Progenitor cell of endocrine pancreas (in vitro differentiated cells): ENCODE data around the gene DISP2. TPM values are rescaled to one million over a fixed set of nuclear protein-coding genes. Genes with fewer than 3 reads are reported as not detected.
A peak's percentile ranks its signal among the peaks of the same experiment; 100 is the strongest.

ENCODE experiments used
- DNase-seq: peaks from one replicate; pipeline ENCODE4 v3.0.0; 2021; ENCODE audit warnings: low spot score; ENCODE audit not compliant: unreplicated experiment
- H3K27ac Mint-ChIP-seq: 2 replicates; pipeline ENCODE4 v1.8.0; 2021; ENCODE audit warnings: mild to moderate bottlenecking, moderate library complexity, mixed read lengths
- H3K27me3 Mint-ChIP-seq: 2 replicates; pipeline ENCODE4 v1.8.0; 2021; ENCODE audit warnings: mixed read lengths
- H3K36me3 Mint-ChIP-seq: 2 replicates; pipeline ENCODE4 v1.8.0; 2022; ENCODE audit warnings: mixed read lengths; ENCODE audit not compliant: insufficient read depth
- H3K4me1 Mint-ChIP-seq: 2 replicates; pipeline ENCODE4 v1.8.0; 2021; ENCODE audit warnings: low read depth, mixed read lengths
- H3K4me3 Mint-ChIP-seq: 2 replicates; pipeline ENCODE4 v1.8.0; 2021; ENCODE audit warnings: low read depth, mild to moderate bottlenecking, moderate library complexity, mixed read lengths
- H3K9me3 Mint-ChIP-seq: 2 replicates; pipeline ENCODE4 v1.8.0; 2021; ENCODE audit warnings: low read depth, mixed read lengths
- total RNA-seq: library from RNA; stranded (reverse); gene quantifications from 2 replicates; pipeline ENCODE4 v1.2.1, GENCODE V29; 2021
- TF ChIP-seq, protein P1 (sequence below): fragments of 200-600 bp; sonication (generic); IDR thresholded peaks from one replicate; pipeline ENCODE4 v1.5.0; 2021; ENCODE audit warnings: antibody characterized with exemption, mild to moderate bottlenecking; ENCODE audit not compliant: unreplicated experiment

DISP2 gene
- total RNA-seq, 1 donor from 2014 or later = 3.2 TPM

DNA sequence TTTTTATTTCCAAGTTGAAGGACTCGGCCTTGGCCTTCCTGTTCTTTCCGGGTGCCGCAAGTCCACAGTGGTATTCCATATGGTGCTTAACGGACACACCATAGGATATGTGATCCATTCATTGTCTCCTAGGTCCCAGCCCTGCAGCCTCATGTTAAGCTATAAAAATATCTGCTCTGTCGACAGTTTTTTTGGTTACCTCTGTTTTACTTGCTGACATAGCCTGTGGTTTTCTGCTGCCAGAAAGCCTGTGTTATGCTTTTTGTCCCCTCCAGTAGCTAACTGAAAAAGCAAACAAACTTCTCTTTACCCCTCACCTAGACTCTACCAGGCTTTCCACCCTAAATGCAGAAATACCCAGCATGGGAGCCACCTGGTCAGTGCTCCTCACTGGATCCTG lies 29.3 kb upstream of the DISP2 start:
- H3K27me3 Mint-ChIP-seq = peaks cover 54% of the 10 kb centered on the region
- peaks cover 4% of the 10 kb centered on the region for H3K36me3 Mint-ChIP-seq
- no peaks in the 10 kb centered on the region for H3K9me3 Mint-ChIP-seq
- no peak overlapping the region for H3K27ac Mint-ChIP-seq
- TF ChIP-seq, protein P1, sequence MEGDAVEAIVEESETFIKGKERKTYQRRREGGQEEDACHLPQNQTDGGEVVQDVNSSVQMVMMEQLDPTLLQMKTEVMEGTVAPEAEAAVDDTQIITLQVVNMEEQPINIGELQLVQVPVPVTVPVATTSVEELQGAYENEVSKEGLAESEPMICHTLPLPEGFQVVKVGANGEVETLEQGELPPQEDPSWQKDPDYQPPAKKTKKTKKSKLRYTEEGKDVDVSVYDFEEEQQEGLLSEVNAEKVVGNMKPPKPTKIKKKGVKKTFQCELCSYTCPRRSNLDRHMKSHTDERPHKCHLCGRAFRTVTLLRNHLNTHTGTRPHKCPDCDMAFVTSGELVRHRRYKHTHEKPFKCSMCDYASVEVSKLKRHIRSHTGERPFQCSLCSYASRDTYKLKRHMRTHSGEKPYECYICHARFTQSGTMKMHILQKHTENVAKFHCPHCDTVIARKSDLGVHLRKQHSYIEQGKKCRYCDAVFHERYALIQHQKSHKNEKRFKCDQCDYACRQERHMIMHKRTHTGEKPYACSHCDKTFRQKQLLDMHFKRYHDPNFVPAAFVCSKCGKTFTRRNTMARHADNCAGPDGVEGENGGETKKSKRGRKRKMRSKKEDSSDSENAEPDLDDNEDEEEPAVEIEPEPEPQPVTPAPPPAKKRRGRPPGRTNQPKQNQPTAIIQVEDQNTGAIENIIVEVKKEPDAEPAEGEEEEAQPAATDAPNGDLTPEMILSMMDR = no peak
- no peak for DNase-seq
- H3K4me1 Mint-ChIP-seq = no peaks in the 10 kb centered on the region
- no peak overlapping the region for H3K4me3 Mint-ChIP-seq

DNA sequence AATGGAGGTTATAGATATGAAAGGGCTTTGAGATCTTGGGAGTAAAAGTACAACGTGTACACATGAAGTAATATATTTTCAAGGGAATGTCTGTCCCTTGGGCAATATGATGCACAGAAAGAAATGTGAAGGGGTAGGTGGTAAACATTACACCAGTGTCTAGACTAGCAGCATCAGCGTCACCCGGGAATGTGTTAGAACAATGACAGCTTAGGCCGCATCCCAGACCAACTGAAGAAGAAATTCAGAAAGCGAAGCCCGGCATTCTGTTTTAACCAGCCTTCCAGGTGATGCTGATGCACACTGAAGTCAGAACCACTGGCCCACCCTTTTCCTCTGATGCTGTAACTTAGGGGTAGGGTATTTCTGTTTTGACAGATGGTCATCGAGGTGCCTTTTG lies 28.2 kb upstream of the DISP2 start:
- Mint-ChIP-seq H3K27ac (peak overlapping the region; percentile 44), H3K4me3 (no peak overlapping the region), H3K27me3 (peaks cover 59% of the 10 kb centered on the region), H3K9me3 (no peaks in the 10 kb centered on the region), H3K36me3 (peaks cover 4% of the 10 kb centered on the region), H3K4me1 (peaks cover 1% of the 10 kb centered on the region)
- TF ChIP-seq, protein P1 = no peak
- DNase-seq = no peak

DNA sequence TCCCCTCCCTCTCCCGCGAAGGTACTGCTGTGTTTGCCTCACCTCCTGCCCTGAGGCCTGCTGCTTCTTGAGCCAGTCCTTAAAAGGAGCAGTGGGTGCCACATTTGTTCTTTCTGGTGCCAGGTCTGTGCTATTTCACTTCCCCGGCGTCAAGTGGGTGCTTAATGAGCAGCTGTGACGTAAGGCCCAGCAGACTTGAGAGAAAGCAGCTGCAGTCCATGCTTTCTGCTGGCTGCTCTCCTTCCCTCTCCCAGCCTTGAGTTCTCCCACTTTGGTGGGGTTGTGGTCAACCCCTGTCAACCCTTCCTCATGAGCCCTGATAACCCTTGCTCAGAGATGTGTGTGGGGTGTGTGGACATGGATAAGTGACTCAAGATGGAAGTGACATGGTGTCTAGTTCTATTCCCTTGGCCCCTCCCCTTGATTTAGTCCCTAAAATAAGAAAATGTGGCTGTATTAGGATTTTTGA lies 27.6 kb upstream of the DISP2 start:
- H3K27ac Mint-ChIP-seq = no peak overlapping the region
- no peaks in the 10 kb centered on the region for H3K9me3 Mint-ChIP-seq
- H3K4me3 Mint-ChIP-seq = no peak overlapping the region
- peaks cover 4% of the 10 kb centered on the region for H3K36me3 Mint-ChIP-seq
- peaks cover 1% of the 10 kb centered on the region for H3K4me1 Mint-ChIP-seq
- DNase-seq = no peak
- peaks cover 53% of the 10 kb centered on the region for H3K27me3 Mint-ChIP-seq
- TF ChIP-seq, protein P1 = no peak

DNA sequence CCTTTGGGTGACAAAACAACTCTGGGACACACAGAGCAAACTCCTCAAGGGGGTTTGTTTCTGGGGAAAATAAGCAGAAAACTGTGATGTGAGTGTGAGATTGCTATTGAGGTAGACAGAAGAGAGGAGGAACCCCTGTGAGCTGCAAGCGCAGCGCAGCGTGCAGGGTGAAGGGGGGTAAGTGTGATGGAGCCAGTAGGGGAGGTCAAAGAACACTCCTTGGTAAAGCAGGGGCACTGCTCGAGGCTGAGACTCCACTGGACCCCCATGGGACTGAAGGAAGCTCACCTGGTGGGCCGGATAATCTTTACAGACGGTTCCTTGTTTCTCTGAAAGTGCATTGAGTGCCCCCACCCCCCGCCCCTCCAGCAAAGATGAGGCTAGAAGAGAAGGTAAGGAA lies 27.0 kb upstream of the DISP2 start:
- no peaks in the 10 kb centered on the region for H3K9me3 Mint-ChIP-seq
- H3K27ac Mint-ChIP-seq = no peak overlapping the region
- H3K27me3 Mint-ChIP-seq = peaks cover 51% of the 10 kb centered on the region
- TF ChIP-seq, protein P1 = no peak
- no peak for DNase-seq
- H3K36me3 Mint-ChIP-seq = peaks cover 2% of the 10 kb centered on the region
- no peak overlapping the region for H3K4me3 Mint-ChIP-seq
- peaks cover 1% of the 10 kb centered on the region for H3K4me1 Mint-ChIP-seq

DNA sequence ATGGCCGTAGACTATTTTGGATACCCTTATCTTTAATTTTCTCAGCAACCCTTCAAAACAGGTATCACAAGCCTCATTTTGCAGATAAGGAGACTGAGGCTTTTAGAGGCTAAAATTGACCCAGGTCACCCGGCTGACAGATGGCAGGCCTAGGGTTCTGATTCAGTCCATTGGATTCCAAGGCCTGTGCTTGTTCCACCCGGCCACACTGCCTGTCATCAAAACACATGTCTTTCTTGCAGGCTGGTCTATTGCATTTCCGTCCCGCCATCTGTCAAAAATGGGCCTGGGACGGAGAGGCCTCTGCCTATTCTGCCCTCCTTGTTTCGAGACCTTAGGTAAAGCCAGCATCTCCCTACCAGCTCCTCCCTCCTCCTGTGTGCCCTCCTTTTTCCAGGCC lies 26.4 kb upstream of the DISP2 start:
- no peaks in the 10 kb centered on the region for H3K9me3 Mint-ChIP-seq
- TF ChIP-seq, protein P1 = no peak
- no peak for DNase-seq
- H3K27ac Mint-ChIP-seq = no peak overlapping the region
- peaks cover 46% of the 10 kb centered on the region for H3K27me3 Mint-ChIP-seq
- peaks cover 2% of the 10 kb centered on the region for H3K36me3 Mint-ChIP-seq
- no peak overlapping the region for H3K4me3 Mint-ChIP-seq
- peaks cover 1% of the 10 kb centered on the region for H3K4me1 Mint-ChIP-seq
